ENCODE results near the gene CARS2.
"Not testable (repeated sequence)": the region's sequence is repeated elsewhere in the genome, so short reads cannot be mapped to it uniquely, and the experiment has no call there.

CARS2 gene

GRCh38 chr13:110702591-110703526 lies 3.1 kb downstream of the CARS2 start:
- TF ChIP-seq POLR2A (IDR thresholded peaks at IDR 0.05; ENCODE audit: low read depth, low read length) (no peak), TAF1 (IDR thresholded peaks at IDR 0.05; ENCODE audit: borderline replicate concordance, low read depth, low read length) (no peak), POLR2AphosphoS5 (IDR thresholded peaks at IDR 0.05; ENCODE audit: low read depth, low read length) (no peak)
- FAIRE-seq, result no peak
- no peak for DNase-seq (ENCODE audit: insufficient read length)

DNA sequence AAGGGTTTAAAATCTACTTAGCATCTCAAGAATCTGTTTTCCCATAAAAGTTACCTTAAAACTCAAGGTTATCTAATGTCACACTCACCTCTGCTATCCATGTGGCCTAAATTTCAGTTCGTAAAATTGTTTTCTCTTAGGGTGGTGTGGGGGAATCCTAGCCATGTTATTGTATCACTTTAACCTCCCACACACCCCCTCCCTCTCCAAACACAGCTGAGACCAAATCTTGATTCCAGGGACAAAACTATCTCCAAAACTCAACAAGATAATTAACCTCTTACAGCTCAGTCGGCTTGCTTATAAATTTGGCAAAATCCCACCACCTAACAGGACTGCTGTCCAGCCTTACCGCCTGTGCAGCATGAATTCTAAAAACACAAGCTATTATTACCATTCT lies 3.8 kb downstream of the CARS2 start:
- TF ChIP-seq TAF1 (IDR thresholded peaks at IDR 0.05; ENCODE audit: borderline replicate concordance, low read depth, low read length), result no peak
- no peak for TF ChIP-seq POLR2A (IDR thresholded peaks at IDR 0.05; ENCODE audit: low read depth, low read length)
- TF ChIP-seq POLR2AphosphoS5 (IDR thresholded peaks at IDR 0.05; ENCODE audit: low read depth, low read length), result no peak
- no peak for FAIRE-seq

DNA sequence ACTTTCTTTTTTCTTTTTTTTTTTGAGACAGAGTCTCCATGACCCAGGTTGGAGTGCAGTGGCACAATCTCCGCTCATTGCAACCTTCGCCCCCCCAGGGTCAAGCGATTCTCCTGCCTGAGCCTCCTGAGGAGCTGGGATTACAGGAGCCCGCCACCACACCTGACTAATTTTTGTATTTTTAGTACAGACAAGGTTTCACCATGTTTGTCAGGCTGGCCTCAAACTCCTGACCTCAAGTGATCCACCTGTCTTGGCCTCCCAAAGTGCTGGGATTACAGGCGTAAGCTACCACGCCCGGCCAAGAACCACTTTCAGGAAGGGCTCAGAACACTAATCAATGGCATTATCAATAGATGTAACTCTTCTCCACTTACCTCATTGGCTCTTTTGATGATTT lies 4.9 kb downstream of the CARS2 start:
- DNase-seq (ENCODE audit: insufficient read length); FAIRE-seq: not testable (repeated sequence)

More for the DNA sequence above, 3.8 kb downstream of the CARS2 start:
- DNase-seq (ENCODE audit: insufficient read length), result no peak

GRCh38 chr13:110700641-110701040 lies 5.3 kb downstream of the CARS2 start:
- no peak for FAIRE-seq
- DNase-seq (ENCODE audit: insufficient read length), result no peak
- TF ChIP-seq TAF1 (IDR thresholded peaks at IDR 0.05; ENCODE audit: borderline replicate concordance, low read depth, low read length), result no peak
- TF ChIP-seq POLR2A (IDR thresholded peaks at IDR 0.05; ENCODE audit: low read depth, low read length), result no peak
- TF ChIP-seq POLR2AphosphoS5 (IDR thresholded peaks at IDR 0.05; ENCODE audit: low read depth, low read length), result no peak

DNA sequence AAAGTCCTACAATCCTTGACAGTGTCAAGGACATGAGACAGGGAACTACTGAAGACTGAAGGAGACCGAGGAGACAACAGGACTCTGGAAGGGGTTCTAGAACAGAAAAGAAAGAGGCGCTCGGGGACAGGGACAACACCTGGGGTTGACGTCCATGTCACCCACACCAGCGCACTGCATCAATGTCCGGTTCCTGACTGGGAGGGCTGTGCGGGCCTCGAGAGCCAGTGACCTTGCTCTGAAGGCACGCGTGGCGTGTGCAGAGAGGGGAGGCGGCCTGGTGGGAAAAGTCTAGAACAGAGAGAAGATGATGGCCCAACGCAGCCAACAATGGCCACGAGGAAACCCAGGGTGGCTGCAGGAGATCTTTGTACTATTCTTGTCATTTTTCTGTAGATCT lies 5.7 kb downstream of the CARS2 start:
- TF ChIP-seq TAF1 (IDR thresholded peaks at IDR 0.05; ENCODE audit: borderline replicate concordance, low read depth, low read length), result no peak
- no peak for TF ChIP-seq POLR2AphosphoS5 (IDR thresholded peaks at IDR 0.05; ENCODE audit: low read depth, low read length)
- no peak for TF ChIP-seq POLR2A (IDR thresholded peaks at IDR 0.05; ENCODE audit: low read depth, low read length)
- FAIRE-seq (no peak), DNase-seq (ENCODE audit: insufficient read length) (no peak)

- FAIRE-seq, result no peak
- no peak for TF ChIP-seq TAF1 (IDR thresholded peaks at IDR 0.05; ENCODE audit: borderline replicate concordance, low read depth, low read length)
- no peak for TF ChIP-seq POLR2A (IDR thresholded peaks at IDR 0.05; ENCODE audit: low read depth, low read length)
- TF ChIP-seq POLR2AphosphoS5 (IDR thresholded peaks at IDR 0.05; ENCODE audit: low read depth, low read length), result no peak
- DNase-seq (ENCODE audit: insufficient read length), result no peak
These were observed 6.5 kb downstream of the CARS2 start for GRCh38 chr13:110699148-110700145.

DNA sequence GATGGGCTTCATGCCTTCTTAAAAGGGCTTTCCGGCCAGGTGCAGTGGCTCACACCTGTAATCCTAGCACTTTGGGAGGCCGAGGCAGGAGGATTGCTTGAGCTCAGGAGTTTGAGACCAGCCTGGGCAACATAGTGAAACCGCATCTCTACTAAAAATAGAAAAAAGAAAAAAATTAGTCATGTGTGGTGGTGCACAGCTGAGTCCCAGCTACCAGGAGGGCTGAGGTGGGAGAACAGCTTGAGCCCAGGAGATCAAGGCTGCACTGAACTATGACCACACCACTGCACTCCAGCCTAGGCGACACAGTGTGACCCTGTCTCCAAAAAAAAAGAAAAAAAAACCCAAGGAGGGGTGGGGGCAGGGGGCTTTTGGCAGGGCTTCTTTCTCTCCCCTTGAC lies 7.2 kb downstream of the CARS2 start:
- DNase-seq (ENCODE audit: insufficient read length), result no peak
- FAIRE-seq, result no peak
- TF ChIP-seq POLR2AphosphoS5 (IDR thresholded peaks at IDR 0.05; ENCODE audit: low read depth, low read length), result no peak

DNA sequence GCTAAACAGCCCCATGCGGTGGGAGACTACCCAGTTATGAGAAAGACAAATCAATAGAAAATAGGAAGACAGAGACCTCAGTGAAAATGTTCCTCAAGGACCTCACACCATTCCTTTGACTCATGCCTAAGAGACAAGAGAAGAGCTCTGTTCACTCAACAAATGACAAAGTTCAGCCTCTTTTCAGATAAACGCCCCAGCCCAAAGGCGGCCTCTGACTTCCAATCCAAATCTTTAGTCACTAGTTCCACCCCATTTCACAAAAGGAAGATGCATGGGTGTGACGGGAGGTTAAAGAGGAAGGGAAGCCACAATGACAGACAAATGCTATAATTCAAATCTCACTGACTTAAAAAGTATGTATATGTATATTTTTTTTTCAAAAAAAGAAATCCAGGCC lies 8.1 kb downstream of the CARS2 start:
- DNase-seq (ENCODE audit: insufficient read length), result no peak
- TF ChIP-seq POLR2A (IDR thresholded peaks at IDR 0.05; ENCODE audit: low read depth, low read length), result no peak
- no peak for FAIRE-seq

- TF ChIP-seq POLR2AphosphoS5 (IDR thresholded peaks at IDR 0.05; ENCODE audit: low read depth, low read length) (no peak), POLR2A (IDR thresholded peaks at IDR 0.05; ENCODE audit: low read depth, low read length) (no peak), TAF1 (IDR thresholded peaks at IDR 0.05; ENCODE audit: borderline replicate concordance, low read depth, low read length) (no peak)
- no peak for FAIRE-seq
- no peak for DNase-seq (ENCODE audit: insufficient read length)
These were observed 9.1 kb downstream of the CARS2 start for GRCh38 chr13:110696776-110697175.

- not testable (repeated sequence) for DNase-seq (ENCODE audit: insufficient read length); FAIRE-seq
These were observed 10.1 kb downstream of the CARS2 start for GRCh38 chr13:110695774-110696173.

DNA sequence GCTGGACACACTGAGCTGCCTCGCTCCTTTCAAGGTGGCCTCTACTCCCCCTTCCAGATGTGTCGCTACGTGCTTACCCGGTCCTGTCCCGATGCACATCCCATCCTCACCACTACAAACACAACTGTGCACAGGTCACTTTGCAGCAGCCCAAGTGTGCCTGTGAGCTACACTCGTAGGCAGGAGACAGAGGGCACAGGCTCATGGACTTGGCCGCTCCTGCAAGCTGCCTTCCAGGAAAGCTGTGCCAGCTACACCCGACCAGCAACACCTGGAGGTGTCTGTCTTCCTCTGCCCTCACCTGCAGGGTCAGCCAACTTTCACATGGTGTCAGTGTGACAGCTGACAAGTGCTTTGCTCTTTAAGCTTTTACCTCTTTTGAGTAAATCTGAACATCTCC lies 15.4 kb downstream of the CARS2 start:
- FAIRE-seq (no peak), DNase-seq (ENCODE audit: insufficient read length) (no peak)
- no peak for TF ChIP-seq TAF1 (IDR thresholded peaks at IDR 0.05; ENCODE audit: borderline replicate concordance, low read depth, low read length)
- no peak for TF ChIP-seq POLR2AphosphoS5 (IDR thresholded peaks at IDR 0.05; ENCODE audit: low read depth, low read length)
- no peak for TF ChIP-seq POLR2A (IDR thresholded peaks at IDR 0.05; ENCODE audit: low read depth, low read length)

DNA sequence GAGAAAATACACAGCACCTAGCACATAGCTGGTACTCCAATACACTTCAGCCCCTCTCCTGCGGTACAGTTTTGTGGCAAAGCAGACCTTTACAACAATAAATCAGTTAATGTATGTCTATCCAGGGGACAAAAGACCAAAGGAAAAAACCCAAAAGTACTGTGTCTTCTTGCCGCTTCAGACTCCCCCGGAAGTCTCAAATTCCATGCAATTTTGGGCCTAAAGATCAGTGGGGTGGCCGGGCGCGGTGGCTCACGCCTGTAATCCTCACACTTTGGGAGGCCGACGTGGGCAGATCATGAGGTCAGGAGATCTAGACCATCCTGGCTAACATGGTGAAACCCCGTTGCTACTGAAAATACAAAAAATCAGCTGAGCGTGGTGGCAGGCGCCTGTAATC lies 16.2 kb downstream of the CARS2 start:
- DNase-seq (ENCODE audit: insufficient read length), result no peak
- no peak for TF ChIP-seq POLR2A (IDR thresholded peaks at IDR 0.05; ENCODE audit: low read depth, low read length)
- no peak for TF ChIP-seq POLR2AphosphoS5 (IDR thresholded peaks at IDR 0.05; ENCODE audit: low read depth, low read length)
- no peak for TF ChIP-seq TAF1 (IDR thresholded peaks at IDR 0.05; ENCODE audit: borderline replicate concordance, low read depth, low read length)
- FAIRE-seq, result no peak
